Stomach (tissue), 9 donors: ENCODE data around the gene WLS. TPM values are rescaled to one million over a fixed set of nuclear protein-coding genes. Genes with fewer than 3 reads are reported as not detected.

Experiments used
- DNase-seq, 2 donors: peaks; one replicate each; pipeline versions ENCODE4 v3.0.0 to v3.0.0-alpha.2; 2013 to 2019
- H3K27ac ChIP-seq, 5 donors: fragments of 200-600 bp in 4 of 5; sonication (generic) in 4 of 5; one replicate each; pipeline ENCODE4 v1.5.1; 2013 to 2019; ENCODE audit warnings: mild to moderate bottlenecking in 1 of 5, moderate library complexity in 1 of 5
- H3K27me3 ChIP-seq, 3 donors: fragments of 200-600 bp; sonication (generic); one replicate each; pipeline ENCODE4 v1.5.1; 2017 to 2019; ENCODE audit warnings: mixed run types in 1 of 3
- H3K36me3 ChIP-seq, 4 donors: fragments of 200-600 bp; sonication (generic); 1 replicate in 3 of 4; 2 replicates in 1 of 4; pipeline ENCODE4 v1.5.1; 2016 to 2019
- H3K4me1 ChIP-seq, 4 donors: fragments of 200-600 bp; sonication (generic); one replicate each; pipeline ENCODE4 v1.5.1; 2016 to 2019
- H3K4me3 ChIP-seq, 4 donors: fragments of 200-600 bp; sonication (generic) in 3 of 4; one replicate each; pipeline ENCODE4 v1.5.1; 2016 to 2019; ENCODE audit warnings: mild to moderate bottlenecking in 1 of 4
- H3K9me3 ChIP-seq, 4 donors: fragments of 200-600 bp; sonication (generic); one replicate each; pipeline ENCODE4 v1.5.1; 2016 to 2019
- EP300 ChIP-seq: sonication (generic); formaldehyde crosslinking; IDR thresholded peaks from one replicate; pipeline ENCODE4 v1.6.1; 2017; ENCODE audit warnings: antibody characterized with exemption
- POLR2A ChIP-seq, 4 donors: fragments of 450-650 bp; IDR thresholded peaks; one replicate each; pipeline ENCODE4 v1.6.1; 2016; ENCODE audit warnings: antibody characterized with exemption in 4 of 4, control low read depth in 2 of 4, mild to moderate bottlenecking in 1 of 4, moderate library complexity in 1 of 4
- POLR2AphosphoS5 ChIP-seq, 3 donors: sonication (generic); formaldehyde crosslinking; IDR thresholded peaks; one replicate each; pipeline ENCODE4 v1.6.1; 2016; ENCODE audit warnings: antibody characterized with exemption in 3 of 3
- WGBS, 5 donors: extraction: QIAGEN DNeasy Blood & Tissue Kit in 3 of 5; methylation state at CpG; one replicate each; pipeline versions ENCODE4 v1.1.5 to v1.1.7; 2013 to 2018; 5-methylcytosine and 5-hydroxymethylcytosine counted together
- intact Hi-C: fragments of 100-400 bp; cut with DNase I; formaldehyde crosslinking; loops from one replicate; pipeline ENCODE4 v1.15.1; 2023; ENCODE audit warnings: low total_unique reads
- polyA plus RNA-seq, 3 donors: library from polyadenylated mRNA; stranded (reverse); fragments of 200-250 nt; gene quantifications; one replicate each; pipeline ENCODE4 v1.2.3, GENCODE V29; 2013
- total RNA-seq, 5 donors: library from RNA; depleted of rRNA; stranded (reverse); fragments of >200 nt; gene quantifications; one replicate each; pipeline versions ENCODE4 v1.1.0 to v1.2.3, GENCODE V29; 2014 to 2016
- TF ChIP-seq, protein P1 (sequence below), 7 experiments: fragments of 450-650 bp in 4 of 7; fragments of 200-600 bp in 3 of 7; sonication (generic) in 3 of 7; IDR thresholded peaks; one replicate each; pipeline ENCODE4 v1.5.1; 2016 to 2019; ENCODE audit warnings: antibody characterized with exemption in 7 of 7, control low read depth in 2 of 7, mild to moderate bottlenecking in 1 of 7
- donor health status: healthy with polysubstance abuse.
- donor health status: Bipolar disorder and iron deficiency.
- donor health status: healthy.

WLS gene
- total and polyA plus RNA-seq, 8 donors, result 17.9 to 194 (median 66.8) TPM

DNA sequence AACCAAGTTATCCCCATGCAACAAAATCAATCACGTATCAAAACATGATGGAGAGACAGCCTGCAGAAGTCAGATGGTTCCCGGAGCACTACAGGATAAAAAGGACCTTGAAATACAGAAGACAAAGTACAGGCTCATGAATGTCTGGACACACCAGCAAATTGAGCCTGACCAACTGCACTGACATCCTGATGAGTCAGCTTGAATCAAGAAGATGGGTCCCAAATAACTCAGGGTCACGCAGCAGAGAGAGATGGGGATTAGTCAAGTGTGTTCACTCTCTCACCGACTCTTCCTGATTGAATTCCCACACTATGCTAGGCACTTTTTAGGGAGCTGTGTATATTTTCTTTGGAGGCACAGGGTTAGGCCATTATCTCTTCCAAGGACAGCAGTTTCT lies 110.8 kb downstream of the WLS start:
- Histone ChIP-seq H3K27me3 (no peaks in the 10 kb centered on the region), H3K27ac (peak overlapping the region in 4 of 5 donors; percentile 40 to 63 (median 51)), H3K36me3 (peaks cover 9 to 41% (median 34%) of the 10 kb centered on the region in 4 donors), H3K4me3 (no peak overlapping the region), H3K9me3 (no peaks in the 10 kb centered on the region), H3K4me1 (peaks cover 0 to 20% (median 8%) of the 10 kb centered on the region in 4 donors)
- no peak for DNase-seq
- 54 to 87% (median 66%) methylated on average over 4 of the region's 4 CpGs for WGBS, 5 donors
- intact Hi-C loops, result loop anchor here (5.0 to 10.0 kb wide), 2 partner anchors 113 to 221 kb away; partner anchors contain the start of gene WLS
- TF ChIP-seq POLR2AphosphoS5 (IDR thresholded peaks at IDR 0.05), result no peak
- TF ChIP-seq EP300, result no peak
- TF ChIP-seq, protein P1, sequence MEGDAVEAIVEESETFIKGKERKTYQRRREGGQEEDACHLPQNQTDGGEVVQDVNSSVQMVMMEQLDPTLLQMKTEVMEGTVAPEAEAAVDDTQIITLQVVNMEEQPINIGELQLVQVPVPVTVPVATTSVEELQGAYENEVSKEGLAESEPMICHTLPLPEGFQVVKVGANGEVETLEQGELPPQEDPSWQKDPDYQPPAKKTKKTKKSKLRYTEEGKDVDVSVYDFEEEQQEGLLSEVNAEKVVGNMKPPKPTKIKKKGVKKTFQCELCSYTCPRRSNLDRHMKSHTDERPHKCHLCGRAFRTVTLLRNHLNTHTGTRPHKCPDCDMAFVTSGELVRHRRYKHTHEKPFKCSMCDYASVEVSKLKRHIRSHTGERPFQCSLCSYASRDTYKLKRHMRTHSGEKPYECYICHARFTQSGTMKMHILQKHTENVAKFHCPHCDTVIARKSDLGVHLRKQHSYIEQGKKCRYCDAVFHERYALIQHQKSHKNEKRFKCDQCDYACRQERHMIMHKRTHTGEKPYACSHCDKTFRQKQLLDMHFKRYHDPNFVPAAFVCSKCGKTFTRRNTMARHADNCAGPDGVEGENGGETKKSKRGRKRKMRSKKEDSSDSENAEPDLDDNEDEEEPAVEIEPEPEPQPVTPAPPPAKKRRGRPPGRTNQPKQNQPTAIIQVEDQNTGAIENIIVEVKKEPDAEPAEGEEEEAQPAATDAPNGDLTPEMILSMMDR (IDR thresholded peaks at IDR 0.05), result no peak
- TF ChIP-seq POLR2A (IDR thresholded peaks at IDR 0.05), result no peak

DNA sequence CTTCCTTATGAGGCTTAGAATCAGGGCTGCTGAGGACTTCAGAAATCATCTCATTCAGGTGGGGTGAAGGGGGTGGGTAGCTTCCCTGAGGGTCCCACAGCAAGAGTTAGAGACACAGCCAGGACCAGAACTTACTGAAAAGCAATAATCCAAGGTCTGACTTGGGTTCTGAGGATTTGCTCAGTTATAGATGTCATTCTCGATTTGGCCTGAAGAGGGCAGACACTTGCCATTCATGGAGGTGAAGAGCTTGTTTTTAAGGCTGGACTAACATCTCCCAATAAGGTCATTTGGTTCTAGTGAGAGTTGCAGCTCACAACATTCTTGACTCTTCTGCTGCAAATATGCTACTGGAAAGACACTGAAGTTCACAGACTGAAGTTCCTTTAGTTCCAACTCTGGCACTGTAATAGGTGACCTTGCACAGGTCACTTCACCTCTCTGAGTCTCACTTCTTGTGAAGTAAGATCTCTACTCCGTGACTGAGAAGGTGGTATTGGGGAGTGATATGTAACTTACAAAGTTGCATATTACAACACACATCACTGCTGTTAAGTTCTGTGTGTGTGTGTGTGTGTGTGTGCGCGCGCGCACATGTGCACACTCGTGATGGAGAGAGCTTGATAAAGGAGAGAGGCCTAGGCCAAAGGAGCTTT lies 112.1 kb downstream of the WLS start:
- Histone ChIP-seq H3K27me3 (no peaks in the 10 kb centered on the region), H3K4me3 (no peak overlapping the region), H3K4me1 (peaks cover 0 to 23% (median 8%) of the 10 kb centered on the region in 4 donors), H3K27ac (peak overlapping the region in 4 of 5 donors; percentile 40 to 63 (median 51)), H3K9me3 (no peaks in the 10 kb centered on the region), H3K36me3 (peaks cover 0 to 28% (median 22%) of the 10 kb centered on the region in 4 donors)
- TF ChIP-seq POLR2AphosphoS5 (IDR thresholded peaks at IDR 0.05), result peak in 1 of 3 donors; percentile 74
- TF ChIP-seq POLR2A (IDR thresholded peaks at IDR 0.05), result no peak
- TF ChIP-seq EP300, result no peak
- TF ChIP-seq, protein P1 (IDR thresholded peaks at IDR 0.05), result peak in 6 of 7 experiments; percentile 27 to 91 (median 75)
- DNase-seq, result peak; percentile 47 to 89
- WGBS, 5 donors, result 36 to 50% (median 48%) methylated on average over 7 of the region's 7 CpGs
- intact Hi-C loops, result loop anchor here (5.0 to 10.0 kb wide), 2 partner anchors 115 to 222 kb away; partner anchors contain the start of gene WLS

DNA sequence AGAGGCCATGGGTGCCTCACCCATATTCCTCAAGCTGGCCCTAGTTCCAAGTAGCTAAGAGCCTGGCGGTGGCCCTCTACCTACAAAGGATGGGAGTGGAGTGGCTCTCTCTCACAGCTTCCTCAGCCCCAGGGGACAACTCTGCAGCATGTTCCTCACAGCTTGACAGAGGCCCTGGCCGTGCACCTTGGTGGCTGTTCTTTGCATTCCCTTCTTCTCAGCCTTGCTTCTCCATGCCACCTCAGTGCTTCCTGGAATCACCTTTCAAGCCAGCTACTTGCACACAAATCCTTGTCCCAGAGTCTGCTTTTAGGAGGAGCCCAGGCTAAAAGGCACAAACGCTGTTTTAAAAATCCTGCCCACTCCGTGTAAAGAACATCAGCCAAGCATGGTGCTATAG lies 112.9 kb downstream of the WLS start:
- no peaks in the 10 kb centered on the region for H3K9me3 ChIP-seq
- H3K36me3 ChIP-seq, result peaks cover 0 to 21% (median 15%) of the 10 kb centered on the region in 4 donors
- WGBS, 5 donors, result 87 to 94% (median 91%) methylated on average over 4 of the region's 4 CpGs
- H3K4me1 ChIP-seq, result peaks cover 0 to 23% (median 8%) of the 10 kb centered on the region in 4 donors
- no peaks in the 10 kb centered on the region for H3K27me3 ChIP-seq
- intact Hi-C loops, result loop anchor here (5.0 kb wide), 1 partner anchor 203 kb away; no protein-coding TSS in a partner anchor
- H3K27ac ChIP-seq, result peak overlapping the region in 1 of 5 donors; percentile 63
- DNase-seq, result no peak
- no peak overlapping the region for H3K4me3 ChIP-seq
- TF ChIP-seq POLR2A (IDR thresholded peaks at IDR 0.05) (no peak), EP300 (no peak), POLR2AphosphoS5 (IDR thresholded peaks at IDR 0.05) (no peak)
- TF ChIP-seq, protein P1 (IDR thresholded peaks at IDR 0.05), result no peak

DNA sequence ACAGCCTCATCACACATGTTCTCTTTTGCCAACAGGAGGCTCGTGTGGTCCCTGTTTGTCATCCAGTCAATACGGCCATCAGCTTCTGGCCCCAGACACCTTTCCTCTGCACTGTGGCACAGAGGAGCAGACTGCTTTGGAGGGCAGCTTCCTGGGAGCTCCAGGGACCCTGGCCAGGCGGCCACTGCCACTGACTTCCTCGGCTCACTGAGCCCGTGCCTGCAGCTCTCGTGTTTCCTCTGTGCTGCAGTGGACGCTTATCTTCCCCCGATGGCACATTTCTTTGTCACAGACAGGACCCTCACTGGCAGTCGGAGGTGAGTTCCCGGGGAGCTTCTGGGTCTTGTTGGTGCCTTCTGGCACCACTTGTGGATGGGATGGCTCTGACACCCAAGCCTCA lies 114.9 kb downstream of the WLS start:
- Histone ChIP-seq H3K27me3 (no peaks in the 10 kb centered on the region), H3K9me3 (no peaks in the 10 kb centered on the region), H3K4me1 (peaks cover 0 to 29% (median 11%) of the 10 kb centered on the region in 4 donors), H3K4me3 (no peak overlapping the region), H3K27ac (peak overlapping the region in 2 of 5 donors; percentile 24 to 27), H3K36me3 (peaks cover 0 to 6% (median under 1%) of the 10 kb centered on the region in 4 donors)
- intact Hi-C loops, result loop anchor here (5.0 kb wide), 1 partner anchor 205 kb away; no protein-coding TSS in a partner anchor
- WGBS, 5 donors, result 59 to 75% (median 74%) methylated on average over 10 of the region's 10 CpGs
- DNase-seq, result no peak
- TF ChIP-seq EP300 (no peak), POLR2AphosphoS5 (IDR thresholded peaks at IDR 0.05) (no peak)
- TF ChIP-seq, protein P1 (IDR thresholded peaks at IDR 0.05), result no peak
